HFF-Myc (cell line): ENCODE data around the gene CEBPA.

Source experiments
- DNase-seq: peaks from one replicate; pipeline ENCODE4 v3.0.0-alpha.2; 2011; ENCODE audit warnings: low read depth; ENCODE audit errors: extremely low read depth
- H3K4me3 ChIP-seq: replicated peaks from 2 replicates; pipeline ENCODE4 v1.5.1; 2011; ENCODE audit warnings: low read depth, mild to moderate bottlenecking, control low read depth, low read length
- TF ChIP-seq, protein P1 (sequence below): IDR thresholded peaks from 2 replicates; pipeline ENCODE4 v1.5.1; 2012; ENCODE audit warnings: mild to moderate bottlenecking, low read depth, low read length, control low read depth; ENCODE audit errors: missing control alignments

The CEBPA gene

DNA sequence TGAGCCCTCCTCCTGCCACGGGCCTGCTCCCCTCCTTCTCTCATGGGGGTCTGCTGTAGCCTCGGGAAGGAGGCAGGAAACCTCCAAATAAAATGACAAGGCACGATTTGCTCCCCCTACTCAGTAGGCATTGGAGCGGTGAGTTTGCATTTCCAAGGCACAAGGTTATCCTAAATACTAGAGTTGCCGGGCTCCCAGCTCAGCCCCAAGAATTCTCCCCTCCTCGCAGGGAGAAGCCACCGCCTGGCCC lies 1.5 kb downstream of the CEBPA start:
- H3K4me3 ChIP-seq = no peak overlapping the region
- no peak for DNase-seq

DNA sequence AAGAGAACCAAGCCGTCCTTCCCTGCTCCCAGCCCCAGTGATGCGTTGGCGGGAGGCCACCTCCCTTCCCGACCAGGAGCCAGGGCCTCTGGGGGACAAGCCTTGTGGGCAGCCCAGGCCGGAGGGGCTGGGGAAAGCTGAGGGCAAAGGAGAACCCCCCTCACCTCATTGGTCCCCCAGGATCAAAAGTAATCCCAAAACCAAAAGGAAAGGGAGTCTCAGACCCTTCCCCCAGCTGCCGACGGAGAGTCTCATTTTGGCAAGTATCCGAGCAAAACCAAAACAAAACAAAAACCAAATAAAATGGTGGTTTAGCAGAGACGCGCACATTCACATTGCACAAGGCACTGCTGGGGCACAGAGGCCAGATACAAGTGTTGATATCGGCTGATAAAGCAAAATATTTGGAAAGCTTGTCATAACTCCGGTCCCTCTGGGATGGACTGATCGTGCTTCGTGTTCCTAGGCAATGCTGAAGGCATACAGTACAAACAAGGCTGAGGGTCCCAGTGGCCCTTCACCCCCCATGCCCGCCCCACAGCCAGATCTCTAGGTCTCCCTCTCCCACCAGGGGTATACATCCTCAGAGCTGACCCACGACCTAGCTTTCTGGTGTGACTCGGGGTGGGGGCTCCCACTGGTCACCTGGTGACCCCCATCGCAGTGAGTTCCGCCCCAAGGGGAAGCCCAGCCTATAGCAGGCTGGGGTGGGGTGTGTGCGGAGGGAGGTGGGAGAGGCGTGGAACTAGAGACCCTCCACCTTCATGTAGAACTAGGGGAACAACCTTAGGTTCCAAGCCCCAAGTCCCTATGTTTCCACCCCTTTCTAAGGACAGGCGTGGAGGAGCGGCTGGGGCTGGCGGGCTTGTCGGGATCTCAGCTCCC lies 2.1 kb downstream of the CEBPA start:
- TF ChIP-seq, protein P1, sequence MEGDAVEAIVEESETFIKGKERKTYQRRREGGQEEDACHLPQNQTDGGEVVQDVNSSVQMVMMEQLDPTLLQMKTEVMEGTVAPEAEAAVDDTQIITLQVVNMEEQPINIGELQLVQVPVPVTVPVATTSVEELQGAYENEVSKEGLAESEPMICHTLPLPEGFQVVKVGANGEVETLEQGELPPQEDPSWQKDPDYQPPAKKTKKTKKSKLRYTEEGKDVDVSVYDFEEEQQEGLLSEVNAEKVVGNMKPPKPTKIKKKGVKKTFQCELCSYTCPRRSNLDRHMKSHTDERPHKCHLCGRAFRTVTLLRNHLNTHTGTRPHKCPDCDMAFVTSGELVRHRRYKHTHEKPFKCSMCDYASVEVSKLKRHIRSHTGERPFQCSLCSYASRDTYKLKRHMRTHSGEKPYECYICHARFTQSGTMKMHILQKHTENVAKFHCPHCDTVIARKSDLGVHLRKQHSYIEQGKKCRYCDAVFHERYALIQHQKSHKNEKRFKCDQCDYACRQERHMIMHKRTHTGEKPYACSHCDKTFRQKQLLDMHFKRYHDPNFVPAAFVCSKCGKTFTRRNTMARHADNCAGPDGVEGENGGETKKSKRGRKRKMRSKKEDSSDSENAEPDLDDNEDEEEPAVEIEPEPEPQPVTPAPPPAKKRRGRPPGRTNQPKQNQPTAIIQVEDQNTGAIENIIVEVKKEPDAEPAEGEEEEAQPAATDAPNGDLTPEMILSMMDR = no peak
- DNase-seq = no peak
- H3K4me3 ChIP-seq = no peak overlapping the region

More for the DNA sequence above, 1.5 kb downstream of the CEBPA start:
- TF ChIP-seq, protein P1 = no peak

DNA sequence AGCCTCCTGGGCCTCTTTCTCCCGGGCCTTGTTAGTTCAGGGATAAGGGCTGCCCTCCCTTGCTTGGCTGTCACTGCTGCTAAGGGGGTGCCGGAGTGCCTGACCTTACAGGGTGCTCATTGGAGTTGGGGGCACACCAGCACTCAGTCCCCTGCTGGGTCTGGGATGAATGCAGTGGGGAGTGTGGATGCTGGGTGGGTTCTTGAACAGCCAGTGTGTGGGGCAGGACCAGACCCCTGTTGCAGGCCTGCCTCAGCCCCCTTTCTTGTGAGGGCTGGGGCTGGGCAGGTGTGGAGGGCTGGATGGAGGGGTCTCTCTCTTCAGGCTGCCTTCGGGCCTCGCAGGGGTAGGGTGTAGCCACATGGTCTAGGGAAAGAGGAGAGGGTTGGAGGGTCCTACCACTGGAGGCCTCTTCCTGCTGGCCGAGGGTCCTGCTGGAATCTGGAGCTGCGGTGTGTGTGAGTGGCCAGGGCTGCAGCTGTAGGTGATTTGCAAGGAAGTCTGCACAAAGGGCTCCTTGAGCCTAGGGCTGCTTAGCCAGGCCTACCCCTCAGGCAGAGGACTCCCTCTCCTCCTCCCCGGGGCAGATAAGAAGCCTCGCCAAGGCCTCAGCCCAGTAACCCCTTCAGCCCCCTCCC lies 3.2 kb downstream of the CEBPA start:
- DNase-seq = no peak
- no peak overlapping the region for H3K4me3 ChIP-seq
- TF ChIP-seq, protein P1 = no peak

DNA sequence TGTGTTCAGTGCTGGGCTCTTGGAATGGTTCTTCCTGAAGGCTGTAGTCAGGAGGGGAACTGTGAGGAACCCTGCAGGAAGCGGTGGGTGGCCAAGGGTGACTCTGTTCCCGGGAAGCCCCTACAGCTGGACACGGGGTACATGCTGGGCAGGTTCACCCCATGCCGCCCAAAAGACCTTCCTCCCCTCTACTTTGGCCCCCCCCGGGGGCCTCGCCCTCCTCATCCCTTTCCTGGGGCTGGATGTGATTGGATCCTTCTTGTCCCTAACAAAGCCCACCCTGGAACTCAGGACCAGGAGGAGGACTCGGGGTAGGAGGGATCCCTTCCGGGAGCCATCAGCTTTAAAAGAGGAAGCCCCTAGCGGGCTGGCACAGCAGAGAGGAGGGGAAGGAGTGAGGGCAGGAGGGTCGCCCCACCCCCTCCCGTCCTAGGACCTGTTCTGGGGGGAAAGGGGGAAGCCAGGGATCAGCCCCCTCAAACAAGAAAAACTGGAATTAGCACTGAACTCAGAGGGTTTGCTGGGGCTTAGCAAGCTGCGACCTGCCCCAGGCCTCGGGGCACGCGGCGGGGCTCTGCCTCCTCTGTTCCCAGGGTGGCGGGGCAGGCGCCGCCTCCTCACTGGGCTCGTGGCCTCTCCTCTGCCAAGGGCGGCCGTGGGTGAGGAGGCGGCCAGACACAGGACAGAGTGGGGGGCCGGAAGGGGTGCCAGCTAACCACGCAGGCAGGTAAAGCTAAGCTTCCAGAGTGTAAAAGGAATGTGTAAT lies 4.0 kb downstream of the CEBPA start:
- TF ChIP-seq, protein P1 = no peak
- no peak for DNase-seq
- no peak overlapping the region for H3K4me3 ChIP-seq

DNA sequence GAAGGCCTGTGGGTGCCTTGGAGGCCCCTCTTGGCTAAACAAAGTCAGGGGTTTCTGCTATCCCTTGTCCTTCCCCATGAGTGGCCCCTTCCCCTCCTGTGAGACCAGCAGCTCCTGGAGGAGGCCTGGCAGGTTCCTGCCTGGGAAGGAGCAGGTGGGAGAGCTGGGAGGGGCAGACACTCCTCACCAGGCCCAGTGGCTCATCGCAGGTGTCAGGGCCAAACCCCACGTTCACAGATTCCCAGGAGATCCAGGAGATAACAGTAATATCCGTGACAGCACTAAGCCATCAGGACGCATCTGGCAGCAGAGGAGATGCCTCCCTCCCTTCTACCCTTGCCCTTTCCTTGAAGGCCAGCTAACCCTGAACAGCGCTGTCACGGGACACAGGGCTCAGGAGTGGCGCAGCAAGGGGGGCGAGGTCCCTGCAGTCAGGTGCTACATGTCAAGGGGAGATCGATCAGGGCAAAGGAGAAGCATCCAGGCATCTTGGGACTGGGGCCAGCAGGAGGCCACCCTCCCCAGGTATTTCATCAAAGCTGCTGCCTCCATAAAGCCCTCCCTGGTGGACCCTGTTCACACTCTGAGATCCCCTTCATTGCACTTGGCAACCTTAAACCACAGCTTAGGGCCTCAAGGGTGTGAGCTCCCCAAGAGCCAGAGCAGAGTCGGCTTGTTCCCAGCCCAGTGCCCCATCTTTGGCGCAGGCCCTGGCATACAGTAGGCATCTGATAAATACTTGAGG lies 4.8 kb downstream of the CEBPA start:
- no peak for DNase-seq
- no peak overlapping the region for H3K4me3 ChIP-seq
- TF ChIP-seq, protein P1 = no peak

DNA sequence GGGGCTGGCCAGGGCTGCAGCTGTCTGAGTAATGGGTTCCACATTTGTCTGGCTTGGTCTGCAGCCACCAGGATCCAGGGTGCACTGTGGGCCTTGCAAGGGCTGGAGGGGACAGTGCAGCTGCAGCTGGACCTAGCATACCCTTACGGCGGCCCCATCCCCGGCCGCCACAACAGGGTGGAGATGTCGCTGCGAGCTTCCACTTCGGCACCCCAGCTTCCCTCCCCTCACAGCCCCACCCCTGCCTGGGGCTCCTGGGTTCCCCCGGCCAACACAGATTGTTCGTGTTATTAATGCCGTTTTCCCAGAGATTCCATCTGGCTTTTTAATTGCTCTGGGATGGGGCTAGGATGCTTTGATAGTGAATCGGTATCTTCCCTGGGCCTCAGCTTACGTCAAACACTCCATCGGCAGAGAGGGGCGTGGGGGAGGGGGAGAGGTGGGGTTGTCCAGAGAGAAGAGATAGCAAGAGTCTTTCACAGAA lies 5.8 kb downstream of the CEBPA start:
- DNase-seq = no peak
- no peak overlapping the region for H3K4me3 ChIP-seq
- TF ChIP-seq, protein P1 = no peak
